KMS-11 (cell line): Measurements from ENCODE around the gene FOXP1.

Experiments
- H2AFZ ChIP-seq: fragments of 200-600 bp; sonication (generic); 2 replicates; pipeline ENCODE4 v1.6.1; 2016; ENCODE audit warnings: antibody characterized with exemption, mixed run types, low read depth
- H3K27ac ChIP-seq: fragments of 200-600 bp; sonication (generic); 2 replicates; pipeline ENCODE4 v1.6.1; 2016; ENCODE audit warnings: mild to moderate bottlenecking, mixed run types
- H3K27me3 ChIP-seq: fragments of 200-600 bp; sonication (generic); 2 replicates; pipeline ENCODE4 v1.6.1; 2017; ENCODE audit warnings: mild to moderate bottlenecking, low read depth, mixed run types, moderate library complexity; ENCODE audit not compliant: insufficient read depth
- H3K36me3 ChIP-seq: fragments of 200-600 bp; sonication (generic); 2 replicates; pipeline ENCODE4 v1.6.1; 2017; ENCODE audit warnings: mild to moderate bottlenecking, mixed run types; ENCODE audit not compliant: insufficient read depth
- H3K4me1 ChIP-seq: fragments of 200-600 bp; sonication (generic); 2 replicates; pipeline ENCODE4 v1.6.1; 2016; ENCODE audit warnings: mild to moderate bottlenecking, low read depth, mixed run types; ENCODE audit not compliant: poor library complexity, severe bottlenecking
- H3K4me2 ChIP-seq: fragments of 200-600 bp; sonication (generic); 2 replicates; pipeline ENCODE4 v1.7.0; 2016; ENCODE audit warnings: mild to moderate bottlenecking, mixed run types
- H3K4me3 ChIP-seq: fragments of 200-600 bp; sonication (generic); IDR thresholded peaks from 2 replicates; pipeline ENCODE4 v1.6.1; 2017; ENCODE audit warnings: low read depth, low read length, mixed read lengths; ENCODE audit not compliant: insufficient read depth
- H3K79me2 ChIP-seq: fragments of 200-600 bp; sonication (generic); 2 replicates; pipeline ENCODE4 v1.6.1; 2016; ENCODE audit warnings: low read depth, mixed run types; ENCODE audit not compliant: insufficient read depth
- H3K9ac ChIP-seq: fragments of 200-600 bp; sonication (generic); 2 replicates; pipeline ENCODE4 v1.6.1; 2016; ENCODE audit warnings: mild to moderate bottlenecking, mixed run types
- H4K20me1 ChIP-seq: fragments of 200-600 bp; sonication (generic); 2 replicates; pipeline ENCODE4 v1.6.1; 2016; ENCODE audit warnings: mild to moderate bottlenecking, mixed run types; ENCODE audit not compliant: insufficient read depth
- TF ChIP-seq, protein P1 (sequence below): fragments of 200-600 bp; sonication (generic); conservative IDR thresholded peaks from 2 replicates; pipeline ENCODE4 v1.6.1; 2017; ENCODE audit warnings: low read depth, mild to moderate bottlenecking, antibody characterized with exemption, low read length, moderate library complexity, mixed read lengths

Gene FOXP1

DNA sequence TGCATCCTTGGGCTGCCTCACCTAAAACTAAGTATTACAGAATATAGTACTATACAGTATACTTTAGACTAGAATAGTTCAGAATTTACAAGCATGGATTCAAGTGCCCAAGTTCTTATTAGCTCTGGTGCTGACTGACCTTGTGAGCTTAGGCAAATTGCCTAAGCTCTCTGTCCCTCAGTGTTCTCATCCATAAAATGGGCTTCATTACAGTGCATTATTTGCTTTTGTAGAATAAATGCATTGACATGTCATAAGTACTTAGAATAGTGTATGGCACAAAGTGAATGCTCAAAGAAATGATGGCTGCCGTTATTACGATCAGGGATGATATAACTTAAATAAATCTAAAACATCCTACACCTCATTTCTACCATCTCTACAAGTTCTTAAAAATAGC lies 269.7 kb downstream of the FOXP1 start:
- no peaks in the 10 kb centered on the region for H3K27me3 ChIP-seq
- H3K4me2 ChIP-seq, result no peak overlapping the region
- no peaks in the 10 kb centered on the region for H4K20me1 ChIP-seq
- no peaks in the 10 kb centered on the region for H3K36me3 ChIP-seq
- H3K79me2 ChIP-seq, result no peaks in the 10 kb centered on the region
- H3K9ac ChIP-seq, result no peak overlapping the region
- H3K27ac ChIP-seq, result no peak overlapping the region
- TF ChIP-seq, protein P1, sequence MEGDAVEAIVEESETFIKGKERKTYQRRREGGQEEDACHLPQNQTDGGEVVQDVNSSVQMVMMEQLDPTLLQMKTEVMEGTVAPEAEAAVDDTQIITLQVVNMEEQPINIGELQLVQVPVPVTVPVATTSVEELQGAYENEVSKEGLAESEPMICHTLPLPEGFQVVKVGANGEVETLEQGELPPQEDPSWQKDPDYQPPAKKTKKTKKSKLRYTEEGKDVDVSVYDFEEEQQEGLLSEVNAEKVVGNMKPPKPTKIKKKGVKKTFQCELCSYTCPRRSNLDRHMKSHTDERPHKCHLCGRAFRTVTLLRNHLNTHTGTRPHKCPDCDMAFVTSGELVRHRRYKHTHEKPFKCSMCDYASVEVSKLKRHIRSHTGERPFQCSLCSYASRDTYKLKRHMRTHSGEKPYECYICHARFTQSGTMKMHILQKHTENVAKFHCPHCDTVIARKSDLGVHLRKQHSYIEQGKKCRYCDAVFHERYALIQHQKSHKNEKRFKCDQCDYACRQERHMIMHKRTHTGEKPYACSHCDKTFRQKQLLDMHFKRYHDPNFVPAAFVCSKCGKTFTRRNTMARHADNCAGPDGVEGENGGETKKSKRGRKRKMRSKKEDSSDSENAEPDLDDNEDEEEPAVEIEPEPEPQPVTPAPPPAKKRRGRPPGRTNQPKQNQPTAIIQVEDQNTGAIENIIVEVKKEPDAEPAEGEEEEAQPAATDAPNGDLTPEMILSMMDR, result no peak
- H3K4me1 ChIP-seq, result no peaks in the 10 kb centered on the region
- no peak overlapping the region for H3K4me3 ChIP-seq
- no peak overlapping the region for H2AFZ ChIP-seq

GRCh38 chr3:71312461-71312860 lies 271.1 kb downstream of the FOXP1 start:
- no peaks in the 10 kb centered on the region for H3K4me1 ChIP-seq
- H3K27ac ChIP-seq, result no peak overlapping the region
- H2AFZ ChIP-seq, result no peak overlapping the region
- H3K4me3 ChIP-seq, result no peak overlapping the region
- no peaks in the 10 kb centered on the region for H3K36me3 ChIP-seq
- TF ChIP-seq, protein P1, result no peak
- no peak overlapping the region for H3K9ac ChIP-seq
- H4K20me1 ChIP-seq, result no peaks in the 10 kb centered on the region
- no peaks in the 10 kb centered on the region for H3K27me3 ChIP-seq
- H3K4me2 ChIP-seq, result no peak overlapping the region
- no peaks in the 10 kb centered on the region for H3K79me2 ChIP-seq

DNA sequence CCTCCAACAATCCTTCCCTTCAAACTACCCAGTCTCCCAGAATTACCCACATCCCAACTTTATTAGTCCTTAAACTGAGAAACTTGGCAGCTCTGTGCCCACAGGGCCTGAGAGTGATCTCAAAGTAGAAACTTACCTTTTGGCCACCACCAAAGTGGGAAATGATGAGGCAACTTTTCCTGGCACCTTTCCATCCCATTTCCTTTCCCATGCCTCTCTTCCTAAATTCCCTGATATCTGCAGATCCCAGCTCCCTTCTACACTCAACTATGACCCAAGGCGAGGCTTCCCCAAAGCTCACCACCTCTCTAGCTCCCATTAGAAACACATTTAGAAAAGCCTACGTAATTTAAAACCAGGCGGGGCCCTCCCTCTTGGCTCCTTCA lies 271.9 kb downstream of the FOXP1 start:
- Histone ChIP-seq H3K4me2 (no peak overlapping the region), H3K79me2 (no peaks in the 10 kb centered on the region), H3K9ac (no peak overlapping the region), H4K20me1 (no peaks in the 10 kb centered on the region), H2AFZ (no peak overlapping the region), H3K36me3 (no peaks in the 10 kb centered on the region), H3K4me3 (no peak overlapping the region), H3K27me3 (no peaks in the 10 kb centered on the region), H3K27ac (no peak overlapping the region), H3K4me1 (no peaks in the 10 kb centered on the region)
- TF ChIP-seq, protein P1, result no peak

DNA sequence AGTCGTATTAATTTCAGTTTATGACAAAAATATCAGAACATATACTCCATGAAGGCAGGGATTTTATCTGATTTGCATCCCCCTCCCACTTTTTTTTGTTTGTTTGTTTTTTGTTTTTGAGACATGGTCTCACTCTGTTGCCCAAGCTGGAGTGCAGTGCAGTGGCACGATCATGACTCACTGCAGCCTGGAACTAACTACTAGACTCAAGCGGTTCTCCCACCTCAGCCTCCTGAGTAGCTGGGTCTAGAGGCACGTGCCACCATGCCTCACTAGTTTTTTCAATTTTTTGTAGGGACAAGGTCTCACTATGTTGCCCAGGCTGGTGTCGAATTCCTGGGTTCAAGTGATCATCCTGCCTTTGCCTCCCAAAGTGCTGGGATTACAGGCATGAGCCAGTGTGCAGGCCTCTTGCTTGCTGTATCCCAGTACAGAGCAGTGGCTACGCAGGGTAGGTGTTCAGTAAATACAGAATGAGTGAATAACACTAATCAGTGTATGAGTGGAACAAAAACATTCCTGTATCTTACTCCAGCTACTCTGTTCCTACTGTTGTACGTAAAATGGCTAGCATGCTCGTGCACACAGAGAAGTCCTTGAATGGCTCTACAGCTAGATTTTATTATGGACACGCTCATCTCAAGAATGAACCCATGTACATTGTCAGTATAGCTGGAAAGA lies 272.4 kb downstream of the FOXP1 start:
- no peak overlapping the region for H3K4me3 ChIP-seq
- H3K9ac ChIP-seq, result no peak overlapping the region
- H2AFZ ChIP-seq, result no peak overlapping the region
- H3K4me1 ChIP-seq, result no peaks in the 10 kb centered on the region
- TF ChIP-seq, protein P1, result no peak
- H3K36me3 ChIP-seq, result no peaks in the 10 kb centered on the region
- no peaks in the 10 kb centered on the region for H4K20me1 ChIP-seq
- H3K27me3 ChIP-seq, result no peaks in the 10 kb centered on the region
- no peak overlapping the region for H3K27ac ChIP-seq
- H3K4me2 ChIP-seq, result no peak overlapping the region
- no peaks in the 10 kb centered on the region for H3K79me2 ChIP-seq
